ENCODE data around the gene PFDN1.

- TF ChIP-seq RAD21 (IDR thresholded peaks at IDR 0.05; ENCODE audit: low read depth), result no peak
- no peak for TF ChIP-seq CEBPB (IDR thresholded peaks at IDR 0.05)
- no peak for TF ChIP-seq MAX (IDR thresholded peaks at IDR 0.05)
- TF ChIP-seq TAF1 (IDR thresholded peaks at IDR 0.05; ENCODE audit: low read depth), result no peak
- TF ChIP-seq EP300 (IDR thresholded peaks at IDR 0.05; ENCODE audit: borderline replicate concordance), result no peak
- TF ChIP-seq ZBTB7A (IDR thresholded peaks at IDR 0.05; ENCODE audit: low read depth), result no peak
- TF ChIP-seq TCF12 (IDR thresholded peaks at IDR 0.05; ENCODE audit: low read depth), result no peak
- no peak for TF ChIP-seq YY1 (IDR thresholded peaks at IDR 0.05; ENCODE audit: low read depth)
Measured at GRCh38 chr5:140207250-140207964, 95.5 kb downstream of the PFDN1 start.

Data from Ishikawa (cell line).